Neural crest cell (in vitro differentiated cells): ENCODE results near the gene VASN. TPM values are rescaled to one million over a fixed set of nuclear protein-coding genes. Genes with fewer than 3 reads are reported as not detected.

Source experiments
- DNase-seq: peaks from one replicate; pipeline ENCODE4 v3.0.0; 2021; ENCODE audit warnings: low read depth, mixed read lengths, low spot score
- H3K27ac Mint-ChIP-seq: one replicate; pipeline ENCODE4 v1.8.0; 2021; ENCODE audit warnings: mild to moderate bottlenecking, mixed read lengths; ENCODE audit not compliant: unreplicated experiment
- H3K27me3 Mint-ChIP-seq: 2 replicates; pipeline ENCODE4 v1.8.0; 2021; ENCODE audit warnings: low read depth, mild to moderate bottlenecking, mixed read lengths
- H3K36me3 Mint-ChIP-seq: 2 replicates; pipeline ENCODE4 v1.8.0; 2021; ENCODE audit warnings: low read depth, mild to moderate bottlenecking, mixed read lengths
- H3K4me1 Mint-ChIP-seq: 2 replicates; pipeline ENCODE4 v1.8.0; 2021; ENCODE audit warnings: mixed read lengths
- H3K4me3 Mint-ChIP-seq: one replicate; pipeline ENCODE4 v1.8.0; 2021; ENCODE audit warnings: mild to moderate bottlenecking, mixed read lengths
- H3K9me3 Mint-ChIP-seq: 2 replicates; pipeline ENCODE4 v1.8.0; 2021; ENCODE audit warnings: mixed read lengths
- total RNA-seq: library from RNA; stranded (reverse); gene quantifications from 2 replicates; pipeline ENCODE4 v1.2.1, GENCODE V29; 2021
- TF ChIP-seq, protein P1 (sequence below): fragments of 200-600 bp; sonication (generic); conservative IDR thresholded peaks from 2 replicates; pipeline ENCODE4 v1.5.0; 2021; ENCODE audit warnings: antibody characterized with exemption, mild to moderate bottlenecking

Gene VASN
- total RNA-seq, 1 donor from 2014 or later: 1.2 TPM

DNA sequence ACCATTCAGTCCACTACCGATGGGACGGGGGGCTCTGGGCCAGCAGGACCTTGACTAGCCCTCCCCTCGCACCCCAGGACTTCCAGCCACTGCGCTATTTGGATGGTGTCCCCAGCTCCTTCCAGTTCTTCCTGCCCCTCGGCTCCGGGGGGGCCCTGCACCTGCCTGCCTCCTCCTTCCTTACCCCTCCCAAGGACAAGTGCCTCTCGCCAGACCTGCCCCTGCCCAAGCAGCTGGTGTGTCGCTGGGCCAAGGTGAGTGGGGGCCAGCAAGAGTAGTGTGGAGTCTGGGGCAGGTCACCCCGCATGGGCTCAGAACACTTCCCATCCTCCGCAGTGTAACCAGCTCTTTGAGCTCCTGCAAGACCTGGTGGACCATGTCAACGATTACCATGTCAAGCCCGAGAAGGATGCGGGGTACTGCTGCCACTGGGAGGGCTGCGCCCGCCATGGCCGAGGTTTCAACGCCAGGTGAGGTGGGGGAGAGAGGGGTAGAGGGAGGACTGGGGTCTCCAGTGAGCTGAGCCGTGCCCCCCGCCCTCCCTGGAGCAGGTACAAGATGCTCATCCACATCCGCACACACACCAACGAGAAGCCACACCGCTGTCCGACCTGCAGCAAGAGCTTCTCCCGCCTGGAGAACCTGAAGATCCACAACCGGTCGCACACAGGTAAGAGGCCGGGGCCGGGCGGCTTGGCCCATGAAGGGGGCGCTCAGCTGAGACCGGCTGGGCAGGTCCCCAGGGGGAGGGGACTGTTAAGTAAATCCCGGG is 36.7 kb upstream of the VASN start:
- Mint-ChIP-seq H3K4me1 (peaks cover under 1% of the 10 kb centered on the region), H3K36me3 (peaks cover 4% of the 10 kb centered on the region), H3K9me3 (no peaks in the 10 kb centered on the region), H3K27ac (no peak overlapping the region), H3K27me3 (no peaks in the 10 kb centered on the region), H3K4me3 (no peak overlapping the region)
- TF ChIP-seq, protein P1, sequence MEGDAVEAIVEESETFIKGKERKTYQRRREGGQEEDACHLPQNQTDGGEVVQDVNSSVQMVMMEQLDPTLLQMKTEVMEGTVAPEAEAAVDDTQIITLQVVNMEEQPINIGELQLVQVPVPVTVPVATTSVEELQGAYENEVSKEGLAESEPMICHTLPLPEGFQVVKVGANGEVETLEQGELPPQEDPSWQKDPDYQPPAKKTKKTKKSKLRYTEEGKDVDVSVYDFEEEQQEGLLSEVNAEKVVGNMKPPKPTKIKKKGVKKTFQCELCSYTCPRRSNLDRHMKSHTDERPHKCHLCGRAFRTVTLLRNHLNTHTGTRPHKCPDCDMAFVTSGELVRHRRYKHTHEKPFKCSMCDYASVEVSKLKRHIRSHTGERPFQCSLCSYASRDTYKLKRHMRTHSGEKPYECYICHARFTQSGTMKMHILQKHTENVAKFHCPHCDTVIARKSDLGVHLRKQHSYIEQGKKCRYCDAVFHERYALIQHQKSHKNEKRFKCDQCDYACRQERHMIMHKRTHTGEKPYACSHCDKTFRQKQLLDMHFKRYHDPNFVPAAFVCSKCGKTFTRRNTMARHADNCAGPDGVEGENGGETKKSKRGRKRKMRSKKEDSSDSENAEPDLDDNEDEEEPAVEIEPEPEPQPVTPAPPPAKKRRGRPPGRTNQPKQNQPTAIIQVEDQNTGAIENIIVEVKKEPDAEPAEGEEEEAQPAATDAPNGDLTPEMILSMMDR: no peak
- no peak for DNase-seq

DNA sequence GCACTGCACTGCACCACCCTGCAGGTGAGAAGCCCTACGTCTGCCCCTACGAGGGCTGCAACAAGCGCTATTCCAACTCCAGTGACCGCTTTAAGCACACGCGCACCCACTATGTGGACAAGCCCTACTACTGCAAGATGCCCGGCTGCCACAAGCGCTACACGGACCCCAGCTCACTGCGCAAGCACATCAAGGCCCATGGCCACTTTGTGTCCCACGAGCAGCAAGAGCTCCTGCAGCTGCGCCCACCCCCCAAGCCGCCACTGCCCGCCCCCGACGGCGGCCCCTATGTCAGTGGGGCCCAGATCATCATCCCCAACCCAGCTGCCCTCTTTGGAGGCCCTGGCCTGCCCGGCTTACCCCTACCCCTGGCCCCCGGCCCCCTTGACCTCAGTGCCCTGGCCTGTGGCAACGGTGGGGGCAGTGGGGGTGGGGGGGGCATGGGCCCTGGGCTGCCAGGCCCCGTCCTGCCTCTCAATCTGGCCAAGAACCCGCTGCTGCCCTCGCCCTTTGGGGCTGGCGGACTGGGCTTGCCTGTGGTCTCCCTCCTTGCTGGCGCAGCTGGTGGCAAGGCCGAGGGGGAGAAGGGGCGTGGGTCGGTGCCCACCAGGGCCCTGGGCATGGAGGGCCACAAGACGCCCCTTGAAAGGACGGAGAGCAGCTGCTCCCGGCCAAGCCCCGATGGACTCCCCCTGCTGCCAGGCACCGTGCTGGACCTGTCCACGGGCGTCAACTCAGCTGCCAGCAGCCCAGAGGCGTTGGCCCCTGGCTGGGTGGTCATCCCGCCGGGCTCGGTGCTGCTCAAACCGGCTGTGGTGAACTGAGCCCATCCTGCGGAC is 34.7 kb upstream of the VASN start:
- no peak for DNase-seq

DNA sequence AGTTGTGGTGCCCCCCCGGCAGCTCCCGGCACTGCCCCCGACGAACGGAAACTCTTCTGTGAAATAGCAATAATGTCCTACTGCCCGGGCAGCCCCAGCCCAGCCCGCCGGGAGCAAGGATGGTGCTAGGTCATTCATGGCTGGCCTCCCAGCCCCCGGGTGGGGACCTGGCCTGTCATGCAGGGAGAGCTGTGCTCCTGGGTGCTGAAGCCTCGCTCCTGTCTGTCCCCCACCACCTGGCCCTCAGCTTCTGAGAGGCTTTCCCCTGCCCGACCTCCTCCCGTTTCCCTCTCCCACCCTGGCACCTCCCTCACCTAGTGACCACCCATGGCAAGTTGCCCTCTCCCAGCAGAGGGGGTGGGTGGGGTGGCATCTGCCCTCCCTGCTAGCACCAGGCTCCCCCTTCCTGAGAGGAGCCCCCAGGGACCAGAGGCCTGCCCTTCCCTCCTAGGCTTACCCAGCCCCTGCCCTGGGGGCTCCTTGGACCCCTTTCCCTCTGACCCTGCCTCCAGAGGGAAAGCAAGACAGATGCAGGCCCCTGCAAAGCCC is 34.0 kb upstream of the VASN start:
- Mint-ChIP-seq H3K4me3 (no peak overlapping the region), H3K9me3 (no peaks in the 10 kb centered on the region), H3K36me3 (peaks cover 4% of the 10 kb centered on the region), H3K27ac (no peak overlapping the region), H3K4me1 (no peaks in the 10 kb centered on the region), H3K27me3 (no peaks in the 10 kb centered on the region)
- TF ChIP-seq, protein P1: no peak
- DNase-seq: no peak

More for the DNA sequence above, 34.7 kb upstream of the VASN start:
- H3K27ac Mint-ChIP-seq: no peak overlapping the region
- peaks cover 4% of the 10 kb centered on the region for H3K36me3 Mint-ChIP-seq
- H3K9me3 Mint-ChIP-seq: no peaks in the 10 kb centered on the region
- no peaks in the 10 kb centered on the region for H3K27me3 Mint-ChIP-seq
- no peak overlapping the region for H3K4me3 Mint-ChIP-seq
- no peaks in the 10 kb centered on the region for H3K4me1 Mint-ChIP-seq
- TF ChIP-seq, protein P1: no peak

DNA sequence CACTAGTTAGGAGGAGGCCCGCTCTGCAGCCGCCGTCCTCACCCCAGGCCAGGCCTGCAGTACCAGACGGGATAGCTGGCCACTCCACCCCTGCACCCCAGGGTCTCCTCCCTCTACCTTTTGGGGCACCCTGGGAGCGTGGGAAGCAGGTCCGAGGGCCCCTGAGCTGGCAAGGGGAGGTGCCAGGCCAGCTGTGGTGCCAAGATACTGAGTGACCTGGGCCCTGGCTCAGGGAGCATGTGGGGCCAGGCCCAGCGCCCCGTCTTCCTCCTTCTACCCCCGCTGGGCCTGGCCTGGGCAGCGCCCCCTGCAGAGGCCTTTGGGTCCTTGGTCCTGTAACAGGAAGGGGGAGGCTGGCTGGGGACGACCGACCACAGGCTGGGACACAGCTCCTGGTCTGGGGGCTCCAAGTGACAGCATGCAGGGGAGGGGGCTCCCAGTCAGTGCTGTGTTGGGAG is 33.5 kb upstream of the VASN start:
- no peak for DNase-seq
- Mint-ChIP-seq H3K27me3 (no peaks in the 10 kb centered on the region), H3K4me1 (no peaks in the 10 kb centered on the region), H3K4me3 (no peak overlapping the region), H3K9me3 (no peaks in the 10 kb centered on the region), H3K27ac (no peak overlapping the region), H3K36me3 (peaks cover 4% of the 10 kb centered on the region)
- TF ChIP-seq, protein P1: no peak

DNA sequence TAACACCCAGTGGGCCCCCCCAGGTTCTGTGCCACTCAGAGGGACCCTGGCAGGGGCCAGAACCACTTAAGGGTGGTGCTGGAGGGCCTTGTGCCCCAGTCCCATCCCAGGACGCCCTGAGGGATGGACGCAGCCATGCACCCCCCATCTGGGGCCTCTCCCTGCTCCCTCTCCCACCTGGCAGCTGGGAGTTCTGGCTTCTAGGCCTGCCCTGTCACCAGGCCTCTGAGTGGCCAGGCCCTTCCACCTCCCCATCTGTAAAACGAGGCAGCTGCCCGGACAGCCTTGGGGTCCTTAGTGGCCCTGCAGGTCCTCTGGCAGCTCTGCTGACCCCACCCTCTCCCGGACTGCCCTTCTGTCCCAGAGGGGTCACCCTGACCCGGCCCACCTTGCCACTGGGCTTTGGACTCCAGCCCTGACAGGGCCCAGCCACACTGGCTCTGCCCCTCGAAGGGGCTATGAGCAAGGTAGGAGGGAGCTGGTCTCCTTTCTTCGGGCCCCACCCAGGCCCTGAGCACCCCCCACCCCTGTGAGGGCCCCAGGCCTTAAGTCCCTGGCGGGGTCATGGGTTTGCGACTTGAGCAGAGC is 32.8 kb upstream of the VASN start:
- DNase-seq: no peak
- H3K9me3 Mint-ChIP-seq: no peaks in the 10 kb centered on the region
- H3K27ac Mint-ChIP-seq: no peak overlapping the region
- peaks cover 4% of the 10 kb centered on the region for H3K27me3 Mint-ChIP-seq
- H3K4me3 Mint-ChIP-seq: no peak overlapping the region
- peaks cover 5% of the 10 kb centered on the region for H3K36me3 Mint-ChIP-seq
- peaks cover 4% of the 10 kb centered on the region for H3K4me1 Mint-ChIP-seq
- TF ChIP-seq, protein P1: no peak
